Stimulated activated CD4-positive, alpha-beta T cell treated with anti-CD3 and anti-CD28 coated beads, Interleukin-15, amount 100 ng/mL, for 1 hour (primary cell): ENCODE results near the gene PRKAR1B.

Experiments used
- DNase-seq, 2 donors: peaks; one replicate each; pipeline ENCODE4 v3.0.0-alpha.2; 2020; ENCODE audit warnings: low read depth in 1 of 2, low spot score in 1 of 2

PRKAR1B gene

GRCh38 chr7:594212-594913, 132.7 kb downstream of the PRKAR1B start:
- DNase-seq: no peak

- no peak for DNase-seq
These were observed 133.6 kb downstream of the PRKAR1B start for GRCh38 chr7:593324-594115.

- DNase-seq: no peak
These were observed 135.0 kb downstream of the PRKAR1B start for GRCh38 chr7:591856-592628.

- DNase-seq: no peak
These were observed 136.1 kb downstream of the PRKAR1B start for GRCh38 chr7:590731-591551.

GRCh38 chr7:589781-590575, 137.1 kb downstream of the PRKAR1B start:
- no peak for DNase-seq

GRCh38 chr7:587767-588166, 139.3 kb downstream of the PRKAR1B start:
- DNase-seq: no peak

GRCh38 chr7:586494-586893, 140.6 kb downstream of the PRKAR1B start:
- DNase-seq: no peak

- DNase-seq: no peak
These were observed 141.2 kb downstream of the PRKAR1B start for GRCh38 chr7:585873-586272.

GRCh38 chr7:585229-585711, 141.8 kb downstream of the PRKAR1B start:
- DNase-seq: peak; percentile 22 to 38

- no peak for DNase-seq
These were observed 142.3 kb downstream of the PRKAR1B start for GRCh38 chr7:584820-585219.

GRCh38 chr7:584122-584465, 143.0 kb downstream of the PRKAR1B start:
- peak; percentile 78 for DNase-seq

- DNase-seq: no peak
These were observed 143.5 kb downstream of the PRKAR1B start for GRCh38 chr7:583410-584121.

- no peak for DNase-seq
These were observed 144.2 kb downstream of the PRKAR1B start for GRCh38 chr7:582931-583330.

- DNase-seq: no peak
These were observed 144.8 kb downstream of the PRKAR1B start for GRCh38 chr7:582081-582835.

- DNase-seq: no peak
These were observed 148.7 kb downstream of the PRKAR1B start for GRCh38 chr7:578386-578785.

- DNase-seq: no peak
These were observed 149.2 kb downstream of the PRKAR1B start for GRCh38 chr7:577741-578370.

- no peak for DNase-seq
These were observed 149.8 kb downstream of the PRKAR1B start for GRCh38 chr7:577278-577665.

GRCh38 chr7:576524-577277, 150.4 kb downstream of the PRKAR1B start:
- no peak for DNase-seq
